Suppressor macrophage treated with lipopolysaccharide for 1 hour (primary cell): Measurements from ENCODE around the gene GRHPR.
"Not testable (repeated sequence)": the region's sequence is repeated elsewhere in the genome, so short reads cannot be mapped to it uniquely, and the experiment has no call there.

Experiments used
- DNase-seq, 3 donors: peaks; one replicate each; pipeline ENCODE4 v3.0.0-alpha.2; 2020 to 2022

Gene GRHPR

DNA sequence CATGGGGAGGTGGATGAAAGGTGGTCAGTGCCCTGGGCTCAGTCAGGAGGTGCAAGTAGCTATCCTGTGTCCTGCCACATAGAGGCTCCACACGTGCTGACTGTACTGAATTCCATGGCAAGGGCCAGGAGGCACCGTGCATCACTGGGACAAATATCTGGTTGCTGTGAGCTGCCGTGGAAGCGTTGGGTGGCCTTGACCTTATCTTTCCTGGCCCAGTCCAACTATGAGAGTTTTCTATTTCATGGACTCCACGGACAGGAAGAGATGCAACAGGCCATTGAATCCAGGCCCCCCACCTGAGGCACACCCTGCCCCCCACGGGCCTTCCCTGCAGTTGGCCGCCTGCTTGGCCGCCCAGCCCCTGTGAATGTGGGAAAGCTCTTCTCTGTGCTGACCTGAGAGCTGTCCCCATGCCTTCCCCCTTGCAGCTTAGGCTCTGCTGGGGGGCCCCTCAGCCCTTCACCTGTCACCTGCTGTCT, 1.7 kb downstream of the GRHPR start:
- no peak for DNase-seq

DNA sequence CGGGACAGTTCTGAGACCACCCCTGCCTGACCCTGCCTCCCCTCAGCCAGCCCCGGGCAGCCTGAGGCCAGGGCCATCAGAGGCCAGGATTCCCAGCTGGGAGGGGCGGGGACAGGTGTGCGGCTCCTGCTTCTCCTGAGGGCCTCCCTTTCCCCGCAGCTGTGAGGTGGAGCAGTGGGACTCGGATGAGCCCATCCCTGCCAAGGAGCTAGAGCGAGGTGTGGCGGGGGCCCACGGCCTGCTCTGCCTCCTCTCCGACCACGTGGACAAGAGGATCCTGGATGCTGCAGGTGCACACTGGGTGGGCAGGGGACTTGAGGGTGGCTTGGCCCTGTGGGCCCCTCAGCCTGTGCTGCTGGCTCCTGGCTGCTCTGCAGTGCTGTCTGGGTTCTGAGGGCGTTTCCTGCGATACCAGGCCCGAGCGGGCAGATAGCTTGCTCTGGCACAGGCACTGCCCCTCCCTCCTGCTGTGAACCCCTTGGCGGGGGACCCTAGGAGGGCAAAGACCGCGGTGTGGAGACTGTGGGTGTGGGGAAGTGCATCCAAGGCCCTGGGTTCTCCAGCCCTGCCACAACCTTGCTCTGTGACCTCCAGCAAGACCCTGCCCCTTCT, 2.3 kb downstream of the GRHPR start:
- no peak for DNase-seq

GRCh38 chr9:37425298-37425752, 2.8 kb downstream of the GRHPR start:
- DNase-seq: no peak

DNA sequence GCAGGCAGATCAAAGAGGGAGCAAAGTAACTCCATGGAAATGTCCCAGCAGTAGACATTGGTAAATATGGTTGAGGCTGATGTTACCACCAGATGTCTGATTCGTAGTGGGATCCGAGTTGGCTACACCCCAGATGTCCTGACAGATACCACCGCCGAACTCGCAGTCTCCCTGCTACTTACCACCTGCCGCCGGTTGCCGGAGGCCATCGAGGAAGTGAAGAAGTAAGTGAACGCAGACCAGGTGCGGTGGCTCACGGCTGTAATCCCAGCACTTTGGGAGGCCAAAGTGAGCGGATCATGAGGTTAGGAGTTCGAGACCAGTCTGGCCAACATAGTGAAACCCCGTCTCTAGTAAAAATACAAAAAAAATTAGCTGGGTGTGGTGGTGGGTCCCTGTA, 3.9 kb downstream of the GRHPR start:
- not testable (repeated sequence) for DNase-seq

DNA sequence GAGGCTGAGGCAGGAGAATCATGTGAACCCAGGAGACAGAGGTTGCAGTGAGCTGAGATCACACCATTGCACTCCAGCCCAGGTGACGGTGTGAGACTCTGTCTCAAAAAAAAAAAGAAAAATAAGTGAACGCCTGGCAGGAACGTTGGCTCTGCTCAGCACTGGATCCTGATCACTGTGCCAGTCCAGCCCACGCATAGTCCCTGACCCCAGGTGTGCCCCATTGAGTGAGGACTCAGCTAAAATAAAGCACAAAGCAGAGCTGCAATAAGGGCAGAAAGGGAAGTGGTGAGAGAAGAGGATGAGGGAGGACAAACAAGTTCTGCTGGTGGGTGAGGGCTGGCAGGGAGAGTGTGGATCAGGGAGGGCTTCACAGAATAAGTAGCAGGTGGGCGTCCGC, 4.3 kb downstream of the GRHPR start:
- no peak for DNase-seq

DNA sequence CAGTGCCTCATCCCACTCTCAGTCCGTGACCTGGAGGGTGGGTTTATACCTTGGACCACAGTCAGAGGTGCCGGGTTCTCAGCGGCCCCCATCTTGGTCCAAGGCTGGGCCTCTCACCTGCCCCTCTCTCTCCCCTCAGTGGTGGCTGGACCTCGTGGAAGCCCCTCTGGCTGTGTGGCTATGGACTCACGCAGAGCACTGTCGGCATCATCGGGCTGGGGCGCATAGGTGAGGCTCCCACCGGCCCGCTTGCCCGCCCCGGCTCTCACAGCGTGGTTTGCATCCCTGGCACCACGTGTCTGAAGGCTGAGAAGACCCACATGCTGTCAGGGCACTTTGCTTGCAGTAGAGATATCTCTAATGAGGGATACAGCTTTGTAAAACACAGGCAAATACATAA, 5.8 kb downstream of the GRHPR start:
- DNase-seq: no peak

- DNase-seq: no peak
Observed at GRCh38 chr9:37429441-37430285, 7.2 kb downstream of the GRHPR start.

GRCh38 chr9:37430841-37431597, 8.5 kb downstream of the GRHPR start:
- no peak for DNase-seq

GRCh38 chr9:37432020-37432419, 9.5 kb downstream of the GRHPR start:
- DNase-seq: no peak

- no peak for DNase-seq
Observed at GRCh38 chr9:37433867-37434371, 11.4 kb downstream of the GRHPR start.

DNA sequence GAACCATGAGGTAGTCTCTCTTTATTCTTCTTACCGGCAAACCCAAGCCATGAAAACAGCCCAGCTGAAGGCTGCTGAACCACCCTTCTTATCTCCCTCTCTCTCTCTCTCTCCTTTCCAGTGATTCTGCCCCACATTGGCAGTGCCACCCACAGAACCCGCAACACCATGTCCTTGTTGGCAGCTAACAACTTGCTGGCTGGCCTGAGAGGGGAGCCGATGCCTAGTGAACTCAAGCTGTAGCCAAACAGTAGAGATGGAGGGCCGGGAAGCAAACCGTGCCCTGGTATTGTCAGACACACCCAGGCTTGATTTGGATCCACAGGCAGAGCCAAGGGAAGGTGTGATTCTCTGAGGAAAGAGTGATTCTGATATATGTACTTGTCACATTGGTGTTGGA, 14.0 kb downstream of the GRHPR start:
- DNase-seq: no peak

DNA sequence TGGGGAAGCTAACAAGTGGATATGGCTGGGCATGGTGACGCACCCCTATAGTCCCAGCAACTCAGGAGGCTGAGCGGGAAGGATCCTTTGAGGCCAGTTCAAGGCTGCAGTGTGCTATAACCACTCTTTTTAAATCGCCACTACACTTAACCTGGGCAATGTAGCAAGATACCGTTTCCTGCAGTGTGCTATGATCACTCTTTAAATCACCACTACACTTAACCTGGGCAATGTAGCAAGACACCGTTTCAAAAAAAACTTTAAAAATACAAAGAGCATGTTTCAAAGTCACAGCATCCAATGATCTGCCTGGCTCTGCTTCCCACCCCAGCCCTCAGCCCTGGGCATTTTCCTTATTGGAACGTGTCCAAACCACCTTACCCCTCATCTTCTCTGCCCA, 14.5 kb downstream of the GRHPR start:
- no peak for DNase-seq

DNA sequence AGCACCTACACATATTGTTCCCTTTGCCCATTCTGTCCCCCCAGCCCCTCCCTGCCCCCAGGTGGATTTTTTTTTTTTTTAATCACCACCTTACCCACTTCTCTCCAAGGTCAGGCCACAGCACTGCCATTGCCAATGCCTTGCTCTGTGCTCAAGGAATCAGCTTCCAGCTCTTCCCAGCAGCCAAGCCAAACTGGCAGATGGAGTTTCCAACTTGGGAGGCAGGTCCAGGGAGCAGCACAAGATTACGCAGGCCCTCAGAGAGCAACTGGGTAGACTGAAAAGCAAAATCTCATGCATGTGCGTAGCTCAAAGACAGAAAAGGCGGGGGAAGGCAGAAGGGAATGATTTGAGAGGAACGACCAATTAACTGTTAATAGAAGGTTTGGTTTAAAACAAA, 15.1 kb downstream of the GRHPR start:
- no peak for DNase-seq

DNA sequence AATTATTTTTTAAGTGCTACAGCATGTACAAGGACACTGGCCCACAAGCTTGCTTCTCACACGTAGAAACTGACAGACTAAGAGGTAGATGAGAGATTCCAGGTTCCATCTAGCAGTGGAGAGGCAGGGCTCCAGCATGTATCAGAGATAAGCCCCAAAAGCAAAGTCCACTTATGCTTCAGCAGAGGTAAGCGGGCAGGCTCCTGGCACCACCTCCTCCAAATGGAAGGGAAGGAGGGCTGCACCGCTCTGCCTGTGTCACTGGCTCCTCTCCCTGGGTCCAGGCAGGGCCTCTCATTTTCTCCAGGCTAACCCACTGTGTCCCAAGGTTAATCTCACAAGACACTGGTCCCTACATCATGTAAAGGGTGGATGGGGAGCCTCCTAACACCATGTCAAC, 15.9 kb downstream of the GRHPR start:
- DNase-seq: no peak

DNA sequence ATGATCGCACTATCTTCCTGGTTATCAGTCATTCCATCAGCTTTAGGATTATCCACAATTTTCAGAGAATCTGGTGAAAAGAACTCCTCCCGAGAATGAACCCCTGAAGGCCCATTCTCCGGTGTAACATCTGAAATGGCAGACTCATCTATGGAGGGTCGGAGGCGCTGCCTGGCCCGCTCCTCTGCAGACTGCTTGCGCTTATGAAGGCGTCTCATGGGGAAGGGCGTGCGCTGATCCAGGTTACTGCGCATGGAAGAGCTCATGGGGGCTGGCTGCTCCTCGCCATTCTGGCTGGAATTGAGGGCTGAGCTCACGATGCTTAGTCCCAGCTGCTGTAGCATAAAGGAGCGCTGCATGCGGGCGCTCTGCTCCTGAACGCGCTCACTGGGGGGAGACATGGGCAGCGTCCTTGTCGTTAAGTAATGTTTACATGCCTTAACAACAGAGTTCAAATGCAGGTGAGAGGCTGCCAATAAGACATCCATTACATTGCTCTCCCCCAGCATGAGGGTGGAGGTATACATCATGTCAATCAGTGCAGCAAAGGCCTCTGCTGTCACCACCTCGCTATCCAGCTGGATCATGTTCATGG, 19.4 kb downstream of the GRHPR start:
- DNase-seq: peak in 1 of 3 donors; percentile 17

GRCh38 chr9:37442556-37442955, 20.1 kb downstream of the GRHPR start:
- peak in 1 of 3 donors; percentile 17 for DNase-seq

DNA sequence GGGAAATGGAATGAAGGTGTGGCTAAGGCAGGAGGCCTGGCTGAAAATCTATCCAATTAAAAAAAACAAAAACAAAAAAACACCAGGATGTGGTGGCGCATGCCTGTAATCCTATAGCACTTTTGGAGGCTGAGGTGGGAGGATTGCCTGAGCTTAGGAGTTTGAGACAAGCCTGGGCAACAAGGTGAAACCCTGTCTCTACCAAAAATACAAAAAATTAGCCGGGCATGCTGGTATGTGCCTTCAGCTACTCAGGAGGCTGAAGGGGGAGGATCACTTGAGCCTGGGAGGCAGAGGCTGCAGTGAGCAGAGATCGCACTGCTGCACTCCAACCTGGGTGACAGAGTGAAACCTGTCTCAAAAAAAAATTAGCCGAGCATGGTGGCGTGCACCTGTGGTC, 21.1 kb downstream of the GRHPR start:
- peak in 1 of 3 donors; percentile 5 for DNase-seq

DNA sequence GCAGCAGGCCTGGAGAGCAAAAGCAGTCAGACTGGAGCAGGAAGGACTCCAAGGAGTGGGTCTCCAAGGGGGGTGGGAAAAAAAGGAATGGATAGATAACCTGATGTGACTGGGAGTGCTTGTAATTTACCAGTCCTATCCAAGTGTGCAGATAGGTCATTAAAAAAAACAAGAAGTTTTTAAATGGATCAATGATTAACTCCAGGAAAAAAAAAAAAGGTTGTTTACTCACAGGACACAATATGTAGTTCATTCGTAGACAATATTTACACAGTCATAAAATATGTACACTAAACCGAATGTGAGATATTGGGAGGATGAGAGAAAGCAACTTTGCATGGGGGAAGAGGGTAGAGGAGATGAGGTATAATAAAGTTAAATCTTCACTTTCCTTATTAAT, 22.4 kb downstream of the GRHPR start:
- DNase-seq: no peak

DNA sequence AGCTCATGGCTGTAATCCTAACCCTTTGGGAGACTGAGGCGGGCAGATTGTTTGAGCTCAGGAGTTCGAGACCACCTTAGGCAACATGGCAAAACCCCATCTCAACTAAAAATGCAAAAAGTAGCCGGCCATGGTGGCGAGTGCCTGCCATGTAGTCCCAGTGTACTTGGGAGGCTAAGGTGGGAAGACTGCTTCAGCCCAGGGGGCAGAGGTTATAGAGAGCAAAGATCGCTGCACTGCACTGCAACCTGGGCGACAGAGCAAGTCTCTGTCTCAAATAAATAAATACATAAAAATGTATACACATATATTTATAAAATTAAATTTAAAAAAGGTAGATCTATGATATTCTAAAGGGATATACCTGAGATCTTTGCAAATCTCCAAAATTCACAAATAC, 23.3 kb downstream of the GRHPR start:
- no peak for DNase-seq

DNA sequence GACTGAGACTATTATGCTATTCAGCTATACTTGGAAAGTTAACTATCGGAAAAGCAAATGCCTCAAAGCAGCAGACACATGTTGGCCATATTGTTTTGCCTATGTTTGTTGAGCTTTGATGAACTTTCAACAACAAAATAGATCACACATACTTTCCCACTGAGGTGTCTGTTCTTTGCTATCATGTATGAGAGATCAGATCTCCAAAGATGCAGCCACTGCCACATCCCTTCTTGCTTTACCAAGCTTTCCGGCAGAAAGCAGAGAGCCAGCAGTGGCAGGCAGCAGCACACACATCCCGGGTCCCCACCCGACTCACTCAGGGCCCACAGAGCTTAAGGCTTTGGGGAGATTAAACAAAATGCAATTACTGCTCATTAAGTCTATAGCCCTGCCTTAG, 23.9 kb downstream of the GRHPR start:
- no peak for DNase-seq

- no peak for DNase-seq
Observed at GRCh38 chr9:37447111-37447510, 24.6 kb downstream of the GRHPR start.

DNA sequence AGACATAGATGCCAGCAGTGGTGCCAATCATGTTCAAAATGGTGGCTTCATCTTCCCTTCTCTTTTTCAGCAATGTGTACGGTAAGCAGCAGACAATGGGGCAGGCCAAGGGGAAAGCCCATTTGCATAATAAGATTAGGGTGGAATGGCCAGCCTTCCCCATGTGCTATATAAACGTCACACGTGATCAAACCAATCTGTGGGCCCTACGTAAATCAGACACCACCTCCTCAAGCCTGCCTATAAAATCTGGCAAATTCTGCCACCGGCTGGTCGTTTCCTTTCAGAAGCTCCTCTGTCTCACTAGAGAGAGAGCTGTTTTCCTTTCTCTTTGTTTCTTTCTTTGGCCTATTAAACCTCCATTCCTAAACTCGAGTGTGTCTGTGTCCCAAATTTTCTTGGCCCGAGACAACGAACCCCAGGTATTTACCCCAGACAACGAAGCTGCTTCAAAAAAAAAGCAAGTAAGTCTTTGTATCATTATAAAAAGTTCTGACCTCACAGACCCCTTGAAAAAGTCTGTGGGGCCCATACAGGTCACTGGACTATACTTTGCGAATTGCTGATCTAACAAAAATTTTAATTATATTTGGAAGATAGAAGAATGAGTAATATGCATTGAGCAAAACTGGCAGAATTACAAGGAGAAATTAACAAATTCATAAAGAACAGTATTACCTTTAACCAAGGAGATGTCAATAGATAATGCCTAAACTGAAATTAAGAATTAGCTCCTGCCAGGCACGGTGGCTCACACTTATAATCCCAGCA, 27.6 kb downstream of the GRHPR start:
- no peak for DNase-seq
